GM19025 (cell line): ENCODE results near the gene GFOD1.

Experiments used
- ATAC-seq: cut with Tn5 transposase; IDR thresholded peaks from one replicate; pipeline ENCODE4 v1.9.1; 2021; ENCODE audit warnings: mild to moderate bottlenecking, low read depth, moderate library complexity; ENCODE audit not compliant: unreplicated experiment

Gene GFOD1

GRCh38 chr6:13487122-13488014, at the start of gene GFOD1:
Gene GFOD1, minus strand, starts transcription at chr6:13487600. Its CDS starts 710 bp downstream, at chr6:13486890.
- peak; percentile 81 for ATAC-seq

- no peak for ATAC-seq
These were observed 49.6 kb upstream of the GFOD1 start for GRCh38 chr6:13536796-13537526.

- no peak for ATAC-seq
These were observed 47.9 kb upstream of the GFOD1 start for GRCh38 chr6:13535306-13535705.

GRCh38 chr6:13534536-13534935, 47.1 kb upstream of the GFOD1 start:
- no peak for ATAC-seq

- ATAC-seq: no peak
These were observed 44.6 kb upstream of the GFOD1 start for GRCh38 chr6:13531956-13532355.

GRCh38 chr6:13528777-13529343, 41.5 kb upstream of the GFOD1 start:
- ATAC-seq: no peak

- no peak for ATAC-seq
These were observed 40.8 kb upstream of the GFOD1 start for GRCh38 chr6:13528232-13528631.

GRCh38 chr6:13527671-13528056, 40.3 kb upstream of the GFOD1 start:
- ATAC-seq: no peak

GRCh38 chr6:13526727-13527670, 39.6 kb upstream of the GFOD1 start:
- ATAC-seq: peak; percentile 76

GRCh38 chr6:13526357-13526726, 38.9 kb upstream of the GFOD1 start:
- ATAC-seq: no peak

- no peak for ATAC-seq
These were observed 37.6 kb upstream of the GFOD1 start for GRCh38 chr6:13524801-13525508.

GRCh38 chr6:13523826-13524622, 36.6 kb upstream of the GFOD1 start:
- ATAC-seq: no peak

GRCh38 chr6:13522656-13523055, 35.3 kb upstream of the GFOD1 start:
- no peak for ATAC-seq

GRCh38 chr6:13519839-13520238, 32.4 kb upstream of the GFOD1 start:
- ATAC-seq: no peak

GRCh38 chr6:13517116-13517515, 29.7 kb upstream of the GFOD1 start:
- no peak for ATAC-seq

GRCh38 chr6:13515912-13516311, 28.5 kb upstream of the GFOD1 start:
- ATAC-seq: no peak

- ATAC-seq: no peak
These were observed 26.5 kb upstream of the GFOD1 start for GRCh38 chr6:13513626-13514502.

- ATAC-seq: no peak
These were observed 25.5 kb upstream of the GFOD1 start for GRCh38 chr6:13512900-13513299.
